ENCODE data around the gene CCNI2. TPM values are rescaled to one million over a fixed set of nuclear protein-coding genes. Genes with fewer than 3 reads are reported as not detected.
"Not testable (repeated sequence)": the region's sequence is repeated elsewhere in the genome, so short reads cannot be mapped to it uniquely, and the experiment has no call there.

Gene CCNI2
- polyA plus RNA-seq, 5 donors, result 0.57 to 1.7 (median 1.2) TPM

- DNase-seq, result no peak
Observed at GRCh38 chr5:132779961-132780360, 32.7 kb downstream of the CCNI2 start.

GRCh38 chr5:132780577-132780976, 33.4 kb downstream of the CCNI2 start:
- no peak for DNase-seq

GRCh38 chr5:132781029-132781428, 33.8 kb downstream of the CCNI2 start:
- no peak for DNase-seq

- DNase-seq, result no peak
Observed at GRCh38 chr5:132782101-132782500, 34.9 kb downstream of the CCNI2 start.

GRCh38 chr5:132785365-132785764, 38.1 kb downstream of the CCNI2 start:
- no peak for DNase-seq

- no peak for DNase-seq
Observed at GRCh38 chr5:132785864-132786263, 38.6 kb downstream of the CCNI2 start.

- DNase-seq, result no peak
Observed at GRCh38 chr5:132787076-132787475, 39.9 kb downstream of the CCNI2 start.

GRCh38 chr5:132788508-132788907, 41.3 kb downstream of the CCNI2 start:
- no peak for DNase-seq

- DNase-seq, result no peak
Observed at GRCh38 chr5:132788990-132789886, 42.0 kb downstream of the CCNI2 start.

GRCh38 chr5:132790201-132790865, 43.1 kb downstream of the CCNI2 start:
- DNase-seq, result no peak

- no peak for DNase-seq
Observed at GRCh38 chr5:132791026-132791425, 43.8 kb downstream of the CCNI2 start.

GRCh38 chr5:132797651-132798050, 50.4 kb downstream of the CCNI2 start:
- no peak for DNase-seq

- DNase-seq, result no peak
Observed at GRCh38 chr5:132799392-132799791, 52.2 kb downstream of the CCNI2 start.

GRCh38 chr5:132800545-132800944, 53.3 kb downstream of the CCNI2 start:
- DNase-seq, result no peak

GRCh38 chr5:132802044-132802684, 54.9 kb downstream of the CCNI2 start:
- DNase-seq, result no peak

GRCh38 chr5:132802685-132803066, 55.5 kb downstream of the CCNI2 start:
- DNase-seq, result not testable (repeated sequence)

Other genes starting within 250 kb of the CCNI2 start
- gene IL5, start 203.9 kb upstream of the CCNI2 start, polyA plus RNA-seq (ENCODE audit: insufficient read depth in 1 of 5, insufficient read length in 5 of 5, low replicate concordance in 1 of 5), result under 1 TPM in 3 of 5 donors, not detected in 2; 0.35 to 0.60 (median 0.44) TPM
- gene RAD50, start 190.4 kb upstream of the CCNI2 start, polyA plus RNA-seq (ENCODE audit: insufficient read depth in 1 of 5, insufficient read length in 5 of 5, low replicate concordance in 1 of 5), result 10 to 100 TPM; 28.6 to 49.1 (median 38.7) TPM
- under 1 TPM in 2 of 5 donors, not detected in 3; 0.13 to 0.21 TPM for gene IL13, start 89.3 kb upstream of the CCNI2 start, polyA plus RNA-seq (ENCODE audit: insufficient read depth in 1 of 5, insufficient read length in 5 of 5, low replicate concordance in 1 of 5)
- gene IL4, start 73.4 kb upstream of the CCNI2 start, polyA plus RNA-seq (ENCODE audit: insufficient read depth in 1 of 5, insufficient read length in 5 of 5, low replicate concordance in 1 of 5), result under 1 TPM in 2 of 5 donors, not detected in 3; 0.35 to 0.48 TPM
- 10 to 100 TPM; 14.8 to 29.7 (median 26.1) TPM for gene KIF3A, start 9.9 kb upstream of the CCNI2 start, polyA plus RNA-seq (ENCODE audit: insufficient read depth in 1 of 5, insufficient read length in 5 of 5, low replicate concordance in 1 of 5)
- 10 to 100 TPM; 58.6 to 64.1 (median 61.6) TPM for gene SEPTIN8, start 29.8 kb downstream of the CCNI2 start, polyA plus RNA-seq (ENCODE audit: insufficient read depth in 1 of 5, insufficient read length in 5 of 5, low replicate concordance in 1 of 5)
- under 1 TPM in 1 of 5 donors, not detected in 4; 0.05 TPM for gene SOWAHA, start 65.9 kb downstream of the CCNI2 start, polyA plus RNA-seq (ENCODE audit: insufficient read depth in 1 of 5, insufficient read length in 5 of 5, low replicate concordance in 1 of 5)
- 10 to 100 TPM in 1 of 5 donors, 1 to 10 TPM in 4; 6.4 to 12.1 (median 8.3) TPM for gene SHROOM1, start 83.2 kb downstream of the CCNI2 start, polyA plus RNA-seq (ENCODE audit: insufficient read depth in 1 of 5, insufficient read length in 5 of 5, low replicate concordance in 1 of 5)
- gene GDF9, start 119.0 kb downstream of the CCNI2 start, polyA plus RNA-seq (ENCODE audit: insufficient read depth in 1 of 5, insufficient read length in 5 of 5, low replicate concordance in 1 of 5), result 1 to 10 TPM in 4 of 5 donors, under 1 TPM in 1; 0.91 to 1.7 (median 1.6) TPM
- 100 to 1,000 TPM; 142 to 224 (median 150) TPM for gene UQCRQ, start 119.2 kb downstream of the CCNI2 start, polyA plus RNA-seq (ENCODE audit: insufficient read depth in 1 of 5, insufficient read length in 5 of 5, low replicate concordance in 1 of 5)
- 1 to 10 TPM; 3.2 to 4.9 (median 4.5) TPM for gene LEAP2, start 126.2 kb downstream of the CCNI2 start, polyA plus RNA-seq (ENCODE audit: insufficient read depth in 1 of 5, insufficient read length in 5 of 5, low replicate concordance in 1 of 5)
- 10 to 100 TPM; 39.8 to 69.9 (median 60.7) TPM for gene AFF4, start 216.2 kb downstream of the CCNI2 start, polyA plus RNA-seq (ENCODE audit: insufficient read depth in 1 of 5, insufficient read length in 5 of 5, low replicate concordance in 1 of 5)

Data from right lung (tissue), 5 donors.